WTC11 (cell line): ENCODE results near the gene LGR6. TPM values are rescaled to one million over a fixed set of nuclear protein-coding genes. Genes with fewer than 3 reads are reported as not detected.

Experiments used
- ATAC-seq: fragments of 200-7000 bp; cut with Tn5 transposase; 2 replicates; pipeline ENCODE4 v1.10.0; 2021; ENCODE audit warnings: mild to moderate bottlenecking, moderate library complexity
- CTCF ChIA-PET: fragments of 300-600 bp; sonication (Branson Sonifier 250); formaldehyde crosslinking; loops from one replicate; lab custom pipeline; 2021; ENCODE audit warnings: antibody characterized with exemption; lab: Charles Lee
- POLR2A ChIA-PET: fragments of 350-600 bp; sonication (Branson Sonifier 250); formaldehyde crosslinking; loops from one replicate; lab custom pipeline; 2021; ENCODE audit warnings: antibody characterized with exemption; lab: Charles Lee
- DNase-seq: peaks from one replicate; pipeline ENCODE4 v3.0.0; 2021; ENCODE audit warnings: low spot score
- H3K27ac Mint-ChIP-seq: 2 replicates; pipeline ENCODE4 v1.8.0; 2021; ENCODE audit warnings: mixed read lengths
- H3K27me3 Mint-ChIP-seq: 2 replicates; pipeline ENCODE4 v1.8.0; 2021; ENCODE audit warnings: low read depth, mild to moderate bottlenecking, moderate library complexity, mixed read lengths
- H3K36me3 Mint-ChIP-seq: 2 replicates; pipeline ENCODE4 v1.8.0; 2021; ENCODE audit warnings: mixed read lengths
- H3K4me1 Mint-ChIP-seq: 2 replicates; pipeline ENCODE4 v1.8.0; 2022; ENCODE audit warnings: mixed read lengths
- H3K4me3 Mint-ChIP-seq: 2 replicates; pipeline ENCODE4 v1.8.0; 2021; ENCODE audit warnings: mild to moderate bottlenecking, moderate library complexity, mixed read lengths
- H3K9me3 Mint-ChIP-seq: 2 replicates; pipeline ENCODE4 v1.8.0; 2021; ENCODE audit warnings: mixed read lengths
- ATF3 ChIP-seq: sonication (generic); formaldehyde crosslinking; conservative IDR thresholded peaks from 2 replicates; pipeline ENCODE4 v1.8.1; 2022; ENCODE audit warnings: mild to moderate bottlenecking, missing genetic modification reagents
- CTCF ChIP-seq: fragments of 200-600 bp; IDR thresholded peaks from 2 replicates; pipeline ENCODE4 v1.8.0; 2022; ENCODE audit warnings: antibody characterized with exemption
- EMX1 ChIP-seq: fragments of 250-450 bp; sonication (Bioruptor Pico); IDR thresholded peaks from 2 replicates; pipeline ENCODE4 v1.8.0; 2021; ENCODE audit warnings: mild to moderate bottlenecking
- GTF2I ChIP-seq: fragments of 250-450 bp; sonication (Bioruptor Pico); conservative IDR thresholded peaks from 2 replicates; pipeline ENCODE4 v1.4.0; 2021; ENCODE audit warnings: mild to moderate bottlenecking
- NR1H2 ChIP-seq: sonication (generic); formaldehyde crosslinking; IDR thresholded peaks from 2 replicates; pipeline ENCODE4 v1.9.0; 2021; ENCODE audit warnings: mild to moderate bottlenecking, moderate library complexity, missing genetic modification reagents
- NR2C2 ChIP-seq: sonication (generic); formaldehyde crosslinking; IDR thresholded peaks from 2 replicates; pipeline ENCODE4 v1.8.0; 2022; ENCODE audit warnings: mild to moderate bottlenecking, missing genetic modification reagents
- OVOL2 ChIP-seq: fragments of 250-450 bp; sonication (Bioruptor Pico); IDR thresholded peaks from 2 replicates; pipeline ENCODE4 v1.9.0; 2021; ENCODE audit warnings: mild to moderate bottlenecking, borderline replicate concordance
- PRRX2 ChIP-seq: fragments of 250-450 bp; sonication (Bioruptor Pico); IDR thresholded peaks from 2 replicates; pipeline ENCODE4 v1.8.0; 2021; ENCODE audit warnings: mild to moderate bottlenecking
- SMAD4 ChIP-seq: sonication (generic); formaldehyde crosslinking; IDR thresholded peaks from 2 replicates; pipeline ENCODE4 v1.8.0; 2022; ENCODE audit warnings: mild to moderate bottlenecking, missing genetic modification reagents
- ZBTB21 ChIP-seq: sonication (generic); formaldehyde crosslinking; IDR thresholded peaks from 2 replicates; pipeline ENCODE4 v1.8.1; 2023; ENCODE audit warnings: mild to moderate bottlenecking, missing genetic modification reagents, borderline replicate concordance
- ZNF671 ChIP-seq: fragments of 250-450 bp; sonication (Bioruptor Pico); IDR thresholded peaks from 2 replicates; pipeline ENCODE4 v1.8.0; 2021; ENCODE audit warnings: mild to moderate bottlenecking
- ZSCAN18 ChIP-seq: fragments of 250-450 bp; sonication (Bioruptor Pico); IDR thresholded peaks from 2 replicates; pipeline ENCODE4 v2.1.2; 2022; ENCODE audit warnings: mild to moderate bottlenecking, moderate library complexity
- total RNA-seq: library from RNA; stranded (reverse); gene quantifications from 3 replicates; pipeline ENCODE4 v1.2.3, GENCODE V29; 2021
- TF ChIP-seq, protein P1 (sequence below): sonication (generic); formaldehyde crosslinking; IDR thresholded peaks from 2 replicates; pipeline ENCODE4 v1.8.0; 2022; ENCODE audit warnings: mild to moderate bottlenecking, missing genetic modification reagents
- TF ChIP-seq, protein P2 (sequence below): fragments of 250-450 bp; sonication (Bioruptor Pico); IDR thresholded peaks from 2 replicates; pipeline ENCODE4 v1.9.0; 2021; ENCODE audit warnings: moderate library complexity, mild to moderate bottlenecking, inconsistent platforms, borderline replicate concordance
- TF ChIP-seq, protein P3 (sequence below): sonication (generic); formaldehyde crosslinking; IDR thresholded peaks from 2 replicates; pipeline ENCODE4 v1.8.0; 2022; ENCODE audit warnings: mild to moderate bottlenecking, missing genetic modification reagents
- TF ChIP-seq, protein P4 (sequence below): sonication (generic); formaldehyde crosslinking; IDR thresholded peaks from 2 replicates; pipeline ENCODE4 v1.8.1; 2023; ENCODE audit warnings: mild to moderate bottlenecking, missing genetic modification reagents
- TF ChIP-seq, protein P5 (sequence below): sonication (generic); formaldehyde crosslinking; IDR thresholded peaks from 2 replicates; pipeline ENCODE4 v1.8.0; 2023; ENCODE audit warnings: mild to moderate bottlenecking, missing genetic modification reagents

LGR6 gene
- total RNA-seq, 1 experiment from 2014 or later: 1.1 TPM

- peaks cover 13% of the 10 kb centered on the region for H3K4me1 Mint-ChIP-seq
- CTCF ChIA-PET: interaction anchor here (0.8 to 3.8 kb wide), 6 partner anchors 8 to 142 kb away, joined by 4 to 49 read pairs (median 22); no protein-coding TSS in a partner anchor
Observed at GRCh38 chr1:202187697-202188407, 5.7 kb upstream of the LGR6 start.

More at GRCh38 chr1:202187697-202188407, 5.7 kb upstream of the LGR6 start:
- Mint-ChIP-seq H3K27me3 (peaks cover 4% of the 10 kb centered on the region; the same call in 1 of the 2 replicates), H3K4me3 (no peak overlapping the region), H3K27ac (no peak overlapping the region), H3K9me3 (no peaks in the 10 kb centered on the region), H3K36me3 (no peaks in the 10 kb centered on the region)
- ATAC-seq (no peak), DNase-seq (no peak)
- POLR2A ChIA-PET: interaction anchor here (0.5 kb wide), 1 partner anchor 1809 kb away, joined by 3 read pairs; no protein-coding TSS in a partner anchor
- TF ChIP-seq, protein P1, sequence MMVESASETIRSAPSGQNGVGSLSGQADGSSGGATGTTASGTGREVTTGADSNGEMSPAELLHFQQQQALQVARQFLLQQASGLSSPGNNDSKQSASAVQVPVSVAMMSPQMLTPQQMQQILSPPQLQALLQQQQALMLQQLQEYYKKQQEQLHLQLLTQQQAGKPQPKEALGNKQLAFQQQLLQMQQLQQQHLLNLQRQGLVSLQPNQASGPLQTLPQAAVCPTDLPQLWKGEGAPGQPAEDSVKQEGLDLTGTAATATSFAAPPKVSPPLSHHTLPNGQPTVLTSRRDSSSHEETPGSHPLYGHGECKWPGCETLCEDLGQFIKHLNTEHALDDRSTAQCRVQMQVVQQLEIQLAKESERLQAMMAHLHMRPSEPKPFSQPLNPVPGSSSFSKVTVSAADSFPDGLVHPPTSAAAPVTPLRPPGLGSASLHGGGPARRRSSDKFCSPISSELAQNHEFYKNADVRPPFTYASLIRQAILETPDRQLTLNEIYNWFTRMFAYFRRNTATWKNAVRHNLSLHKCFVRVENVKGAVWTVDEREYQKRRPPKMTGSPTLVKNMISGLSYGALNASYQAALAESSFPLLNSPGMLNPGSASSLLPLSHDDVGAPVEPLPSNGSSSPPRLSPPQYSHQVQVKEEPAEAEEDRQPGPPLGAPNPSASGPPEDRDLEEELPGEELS: no peak
- TF ChIP-seq, protein P2, sequence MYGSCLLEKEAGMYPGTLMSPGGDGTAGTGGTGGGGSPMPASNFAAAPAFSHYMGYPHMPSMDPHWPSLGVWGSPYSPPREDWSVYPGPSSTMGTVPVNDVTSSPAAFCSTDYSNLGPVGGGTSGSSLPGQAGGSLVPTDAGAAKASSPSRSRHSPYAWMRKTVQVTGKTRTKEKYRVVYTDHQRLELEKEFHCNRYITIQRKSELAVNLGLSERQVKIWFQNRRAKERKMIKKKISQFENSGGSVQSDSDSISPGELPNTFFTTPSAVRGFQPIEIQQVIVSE: no peak
- TF ChIP-seq CTCF (no peak), ZBTB21 (no peak), SMAD4 (CRISPR knock-in tag) (no peak), PRRX2 (no peak), OVOL2 (CRISPR knock-in tag) (no peak), NR1H2 (CRISPR knock-in tag) (no peak), GTF2I (no peak), EMX1 (no peak), ZSCAN18 (CRISPR knock-in tag) (no peak), NR2C2 (no peak), ZNF671 (CRISPR knock-in tag) (no peak), ATF3 (CRISPR knock-in tag) (no peak)
- TF ChIP-seq, protein P3, sequence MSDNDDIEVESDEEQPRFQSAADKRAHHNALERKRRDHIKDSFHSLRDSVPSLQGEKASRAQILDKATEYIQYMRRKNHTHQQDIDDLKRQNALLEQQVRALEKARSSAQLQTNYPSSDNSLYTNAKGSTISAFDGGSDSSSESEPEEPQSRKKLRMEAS (CRISPR knock-in tag): no peak
- TF ChIP-seq, protein P4, sequence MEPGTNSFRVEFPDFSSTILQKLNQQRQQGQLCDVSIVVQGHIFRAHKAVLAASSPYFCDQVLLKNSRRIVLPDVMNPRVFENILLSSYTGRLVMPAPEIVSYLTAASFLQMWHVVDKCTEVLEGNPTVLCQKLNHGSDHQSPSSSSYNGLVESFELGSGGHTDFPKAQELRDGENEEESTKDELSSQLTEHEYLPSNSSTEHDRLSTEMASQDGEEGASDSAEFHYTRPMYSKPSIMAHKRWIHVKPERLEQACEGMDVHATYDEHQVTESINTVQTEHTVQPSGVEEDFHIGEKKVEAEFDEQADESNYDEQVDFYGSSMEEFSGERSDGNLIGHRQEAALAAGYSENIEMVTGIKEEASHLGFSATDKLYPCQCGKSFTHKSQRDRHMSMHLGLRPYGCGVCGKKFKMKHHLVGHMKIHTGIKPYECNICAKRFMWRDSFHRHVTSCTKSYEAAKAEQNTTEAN (CRISPR knock-in tag): no peak
- TF ChIP-seq, protein P5, sequence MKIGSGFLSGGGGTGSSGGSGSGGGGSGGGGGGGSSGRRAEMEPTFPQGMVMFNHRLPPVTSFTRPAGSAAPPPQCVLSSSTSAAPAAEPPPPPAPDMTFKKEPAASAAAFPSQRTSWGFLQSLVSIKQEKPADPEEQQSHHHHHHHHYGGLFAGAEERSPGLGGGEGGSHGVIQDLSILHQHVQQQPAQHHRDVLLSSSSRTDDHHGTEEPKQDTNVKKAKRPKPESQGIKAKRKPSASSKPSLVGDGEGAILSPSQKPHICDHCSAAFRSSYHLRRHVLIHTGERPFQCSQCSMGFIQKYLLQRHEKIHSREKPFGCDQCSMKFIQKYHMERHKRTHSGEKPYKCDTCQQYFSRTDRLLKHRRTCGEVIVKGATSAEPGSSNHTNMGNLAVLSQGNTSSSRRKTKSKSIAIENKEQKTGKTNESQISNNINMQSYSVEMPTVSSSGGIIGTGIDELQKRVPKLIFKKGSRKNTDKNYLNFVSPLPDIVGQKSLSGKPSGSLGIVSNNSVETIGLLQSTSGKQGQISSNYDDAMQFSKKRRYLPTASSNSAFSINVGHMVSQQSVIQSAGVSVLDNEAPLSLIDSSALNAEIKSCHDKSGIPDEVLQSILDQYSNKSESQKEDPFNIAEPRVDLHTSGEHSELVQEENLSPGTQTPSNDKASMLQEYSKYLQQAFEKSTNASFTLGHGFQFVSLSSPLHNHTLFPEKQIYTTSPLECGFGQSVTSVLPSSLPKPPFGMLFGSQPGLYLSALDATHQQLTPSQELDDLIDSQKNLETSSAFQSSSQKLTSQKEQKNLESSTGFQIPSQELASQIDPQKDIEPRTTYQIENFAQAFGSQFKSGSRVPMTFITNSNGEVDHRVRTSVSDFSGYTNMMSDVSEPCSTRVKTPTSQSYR (CRISPR knock-in tag): no peak
